Fibroblast of lung (primary cell): ENCODE measurements around the gene HDAC4.

ENCODE experiments used
- CTCF ChIP-seq, 2 donors: IDR thresholded peaks in 1 of 2; conservative IDR thresholded peaks in 1 of 2; 1 replicate in 1 of 2; 2 replicates in 1 of 2; pipeline ENCODE4 v1.5.1; 2011 to 2012; ENCODE audit warnings: low read length in 2 of 2, control low read depth in 1 of 2, inconsistent platforms in 1 of 2, low read depth in 1 of 2, mild to moderate bottlenecking in 1 of 2
- EZH2 ChIP-seq: IDR thresholded peaks from 2 replicates; pipeline ENCODE4 v1.5.1; 2012; ENCODE audit warnings: low read length, control low read depth, mild to moderate bottlenecking; ENCODE audit errors: missing control alignments

DNA sequence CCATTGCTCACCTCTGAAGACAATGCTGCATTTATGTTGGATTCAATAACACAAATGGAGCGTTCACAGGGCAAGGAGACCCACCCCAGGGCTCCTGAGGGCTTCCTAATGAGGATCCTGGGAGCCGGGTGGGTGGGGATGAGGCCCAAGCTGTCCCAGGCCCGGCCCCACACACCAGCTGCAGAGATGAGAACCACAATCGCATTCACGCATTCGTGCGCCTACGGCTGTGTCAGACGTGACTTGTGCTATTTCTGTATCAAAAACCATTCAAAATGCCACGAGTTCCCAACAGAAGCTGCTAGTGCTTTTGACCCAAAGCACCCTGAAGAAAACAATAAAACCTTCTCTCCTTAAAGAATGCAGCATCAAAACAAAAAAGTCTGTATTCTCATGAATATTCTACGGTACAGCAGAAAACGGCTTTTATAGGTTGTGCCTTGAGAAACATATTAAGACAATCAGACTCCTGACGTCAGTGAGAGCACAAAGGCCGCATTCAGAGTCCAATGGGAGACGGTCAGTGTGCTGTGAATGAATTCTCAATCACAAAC, 205.4 kb downstream of the HDAC4 start:
- TF ChIP-seq CTCF (conservative IDR thresholded peaks at IDR 0.05 in 1 of 2, IDR thresholded peaks at IDR 0.05 in 1 of 2; ENCODE audit: low read depth in 1 of 2, low read length in 2 of 2) (no peak), EZH2 (no peak)
